Vagina (tissue), 2 donors: ENCODE data around the gene KLC1.

Source experiments
- CTCF ChIP-seq, 3 experiments: fragments of 450-650 bp in 2 of 3; fragments of 200-600 bp in 1 of 3; sonication (generic) in 1 of 3; IDR thresholded peaks; one replicate each; pipeline ENCODE4 v1.5.1; 2017 to 2019; ENCODE audit warnings: antibody characterized with exemption in 3 of 3, mild to moderate bottlenecking in 2 of 3, moderate library complexity in 2 of 3
- POLR2A ChIP-seq, 2 donors: fragments of 450-650 bp; IDR thresholded peaks; one replicate each; pipeline ENCODE4 v1.6.1; 2017; ENCODE audit warnings: antibody characterized with exemption in 2 of 2, mild to moderate bottlenecking in 2 of 2, moderate library complexity in 2 of 2
- POLR2AphosphoS5 ChIP-seq, 2 donors: sonication (generic); formaldehyde crosslinking; IDR thresholded peaks; one replicate each; pipeline ENCODE4 v1.9.0; 2017; ENCODE audit warnings: antibody characterized with exemption in 2 of 2, mild to moderate bottlenecking in 2 of 2, low read depth in 1 of 2; ENCODE audit not compliant: insufficient read depth in 1 of 2

GRCh38 chr14:103669370-103669769 is 40.4 kb downstream of the KLC1 start:
- TF ChIP-seq CTCF (IDR thresholded peaks at IDR 0.05) (no peak), POLR2A (IDR thresholded peaks at IDR 0.05) (no peak), POLR2AphosphoS5 (IDR thresholded peaks at IDR 0.05; ENCODE audit: insufficient read depth in 1 of 2, low read depth in 1 of 2) (no peak)
